Fibroblast of lung (primary cell): ENCODE data around the gene COX8A. TPM values are rescaled to one million over a fixed set of nuclear protein-coding genes. Genes with fewer than 3 reads are reported as not detected.

Experiments used
- DNase-seq, 2 donors: peaks; one replicate each; pipeline versions ENCODE4 v3.0.0 to v3.0.0-alpha.2; 2010; ENCODE audit warnings: low read depth in 2 of 2
- H2AFZ ChIP-seq: 2 replicates; pipeline ENCODE4 v1.5.1; 2012; ENCODE audit warnings: low read length, control low read depth, inconsistent platforms
- H3K27ac ChIP-seq: 2 replicates; pipeline ENCODE4 v1.5.1; 2011; ENCODE audit warnings: low read length, control low read depth; ENCODE audit not compliant: insufficient read depth
- H3K27me3 ChIP-seq: 2 replicates; pipeline ENCODE4 v1.5.1; 2011; ENCODE audit warnings: mild to moderate bottlenecking, low read length; ENCODE audit not compliant: control insufficient read depth, insufficient read depth
- H3K36me3 ChIP-seq: 2 replicates; pipeline ENCODE4 v1.5.1; 2011; ENCODE audit warnings: low read length; ENCODE audit not compliant: control insufficient read depth, insufficient read depth
- H3K4me1 ChIP-seq: 2 replicates; pipeline ENCODE4 v1.5.1; 2011; ENCODE audit warnings: low read length; ENCODE audit not compliant: control insufficient read depth, insufficient read depth; ENCODE audit errors: extremely low read depth
- H3K4me2 ChIP-seq: 2 replicates; pipeline ENCODE4 v1.5.1; 2011; ENCODE audit warnings: low read length, control low read depth; ENCODE audit not compliant: insufficient read depth; ENCODE audit errors: extremely low read depth
- H3K4me3 ChIP-seq, 4 experiments: fragments of 200-600 bp in 1 of 4; sonication (generic) in 1 of 4; replicated peaks in 1 of 4; 2 replicates each; pipeline ENCODE4 v1.5.1; 2011 to 2016; ENCODE audit warnings: low read length in 4 of 4, low read depth in 3 of 4, mild to moderate bottlenecking in 3 of 4, control low read depth in 2 of 4, inconsistent platforms in 1 of 4, mixed read lengths in 1 of 4; ENCODE audit not compliant: insufficient read depth in 1 of 4; ENCODE audit errors: control extremely low read depth in 1 of 4
- H3K79me2 ChIP-seq: 2 replicates; pipeline ENCODE4 v1.5.1; 2012; ENCODE audit warnings: mild to moderate bottlenecking, low read length, inconsistent platforms; ENCODE audit not compliant: control insufficient read depth, insufficient read depth
- H3K9ac ChIP-seq: 2 replicates; pipeline ENCODE4 v1.5.1; 2011; ENCODE audit warnings: mild to moderate bottlenecking, low read length, control low read depth; ENCODE audit not compliant: insufficient read depth
- H3K9me3 ChIP-seq: 2 replicates; pipeline ENCODE4 v1.5.1; 2012; ENCODE audit warnings: low read depth, low read length; ENCODE audit not compliant: control insufficient read depth, insufficient read depth
- H4K20me1 ChIP-seq: 2 replicates; pipeline ENCODE4 v1.5.1; 2011; ENCODE audit warnings: low read length; ENCODE audit not compliant: control insufficient read depth, insufficient read depth; ENCODE audit errors: extremely low read depth
- EZH2 ChIP-seq: IDR thresholded peaks from 2 replicates; pipeline ENCODE4 v1.5.1; 2012; ENCODE audit warnings: low read length, control low read depth, mild to moderate bottlenecking; ENCODE audit errors: missing control alignments
- polyA plus RNA-seq, 2 donors: library from polyadenylated mRNA; depleted of rRNA in 1 of 2; stranded (reverse) in 1 of 2; unstranded in 1 of 2; fragments of >200 nt; gene quantifications; 2 replicates each; pipeline ENCODE4 v1.2.1, GENCODE V29; 2011 to 2012; ENCODE audit warnings: missing spikeins in 1 of 2
- total RNA-seq: library from RNA; depleted of rRNA; stranded (reverse); fragments of >200 nt; gene quantifications from 2 replicates; pipeline ENCODE4 v1.2.1, GENCODE V29; 2014
- TF ChIP-seq, protein P1 (sequence below), 2 donors: IDR thresholded peaks in 1 of 2; conservative IDR thresholded peaks in 1 of 2; 1 replicate in 1 of 2; 2 replicates in 1 of 2; pipeline ENCODE4 v1.5.1; 2011 to 2012; ENCODE audit warnings: low read length in 2 of 2, control low read depth in 1 of 2, inconsistent platforms in 1 of 2, low read depth in 1 of 2, mild to moderate bottlenecking in 1 of 2

COX8A gene
- total and polyA plus RNA-seq, 2 donors (not counting 1 experiment from before 2014, with no cell fraction given): 200 to 409 TPM

DNA sequence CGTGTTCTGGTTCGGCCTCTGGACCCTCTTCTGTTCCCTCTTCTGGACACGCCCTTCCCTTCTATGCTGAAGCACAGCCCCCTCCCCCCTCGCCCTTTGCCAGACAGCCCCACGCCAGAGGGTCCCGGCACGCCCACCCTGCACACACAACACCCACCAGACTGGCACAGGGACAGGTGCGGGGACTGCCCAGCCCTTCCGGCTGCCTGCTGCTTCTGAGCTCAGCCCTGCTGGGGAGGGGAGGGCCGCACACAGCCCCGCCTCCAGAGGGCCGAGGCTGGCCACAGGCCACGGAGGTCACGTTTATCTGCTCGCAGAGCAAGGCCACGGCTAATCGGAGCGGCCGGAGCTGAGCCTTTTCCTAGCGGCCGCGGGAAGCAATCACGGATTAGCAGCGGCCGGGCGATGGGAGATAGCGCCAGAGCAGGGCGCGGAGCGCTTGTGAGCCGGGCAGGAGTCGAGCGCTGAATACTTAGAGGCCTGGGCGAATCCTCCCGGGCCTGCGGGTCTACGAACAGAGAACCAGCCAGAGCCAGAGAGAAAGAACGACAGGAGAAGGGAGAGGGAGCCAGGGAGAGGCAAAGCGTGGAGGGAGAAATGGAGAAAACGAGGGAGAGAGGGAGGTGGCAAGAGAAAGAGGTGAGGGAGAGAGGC is 33.3 kb downstream of the COX8A start:
- Histone ChIP-seq H3K9ac (no peak overlapping the region), H3K4me2 (peak overlapping the region; percentile 83), H2AFZ (peak overlapping the region; percentile 59), H3K9me3 (no peaks in the 10 kb centered on the region), H3K79me2 (no peaks in the 10 kb centered on the region), H3K27ac (no peak overlapping the region), H3K4me3 (peak overlapping the region; percentile 2 to 46 (median 25)), H3K4me1 (peaks cover 7% of the 10 kb centered on the region), H3K36me3 (no peaks in the 10 kb centered on the region), H3K27me3 (no peaks in the 10 kb centered on the region), H4K20me1 (no peaks in the 10 kb centered on the region)
- TF ChIP-seq, protein P1, sequence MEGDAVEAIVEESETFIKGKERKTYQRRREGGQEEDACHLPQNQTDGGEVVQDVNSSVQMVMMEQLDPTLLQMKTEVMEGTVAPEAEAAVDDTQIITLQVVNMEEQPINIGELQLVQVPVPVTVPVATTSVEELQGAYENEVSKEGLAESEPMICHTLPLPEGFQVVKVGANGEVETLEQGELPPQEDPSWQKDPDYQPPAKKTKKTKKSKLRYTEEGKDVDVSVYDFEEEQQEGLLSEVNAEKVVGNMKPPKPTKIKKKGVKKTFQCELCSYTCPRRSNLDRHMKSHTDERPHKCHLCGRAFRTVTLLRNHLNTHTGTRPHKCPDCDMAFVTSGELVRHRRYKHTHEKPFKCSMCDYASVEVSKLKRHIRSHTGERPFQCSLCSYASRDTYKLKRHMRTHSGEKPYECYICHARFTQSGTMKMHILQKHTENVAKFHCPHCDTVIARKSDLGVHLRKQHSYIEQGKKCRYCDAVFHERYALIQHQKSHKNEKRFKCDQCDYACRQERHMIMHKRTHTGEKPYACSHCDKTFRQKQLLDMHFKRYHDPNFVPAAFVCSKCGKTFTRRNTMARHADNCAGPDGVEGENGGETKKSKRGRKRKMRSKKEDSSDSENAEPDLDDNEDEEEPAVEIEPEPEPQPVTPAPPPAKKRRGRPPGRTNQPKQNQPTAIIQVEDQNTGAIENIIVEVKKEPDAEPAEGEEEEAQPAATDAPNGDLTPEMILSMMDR (conservative IDR thresholded peaks at IDR 0.05 in 1 of 2, IDR thresholded peaks at IDR 0.05 in 1 of 2; ENCODE audit: low read depth in 1 of 2, low read length in 2 of 2): peak; percentile 18 to 19
- TF ChIP-seq EZH2: no peak
- peak in 1 of 2 donors; percentile 18 for DNase-seq

- peak overlapping the region in 1 of 4 experiments; percentile 46 for H3K4me3 ChIP-seq
- H3K9me3 ChIP-seq: no peaks in the 10 kb centered on the region
- no peak for DNase-seq
- no peak overlapping the region for H2AFZ ChIP-seq
- H3K79me2 ChIP-seq: no peaks in the 10 kb centered on the region
- peaks cover 7% of the 10 kb centered on the region for H3K4me1 ChIP-seq
- no peaks in the 10 kb centered on the region for H4K20me1 ChIP-seq
- no peaks in the 10 kb centered on the region for H3K27me3 ChIP-seq
- no peak overlapping the region for H3K9ac ChIP-seq
- no peak overlapping the region for H3K27ac ChIP-seq
- H3K4me2 ChIP-seq: peak overlapping the region; percentile 83
- H3K36me3 ChIP-seq: no peaks in the 10 kb centered on the region
- TF ChIP-seq EZH2: no peak
- TF ChIP-seq, protein P1 (conservative IDR thresholded peaks at IDR 0.05 in 1 of 2, IDR thresholded peaks at IDR 0.05 in 1 of 2; ENCODE audit: low read depth in 1 of 2, low read length in 2 of 2): no peak
Measured at GRCh38 chr11:64008283-64008913, 34.0 kb downstream of the COX8A start.

GRCh38 chr11:64008914-64009633 is 34.7 kb downstream of the COX8A start:
- Histone ChIP-seq H3K4me1 (peaks cover 7% of the 10 kb centered on the region), H3K9me3 (no peaks in the 10 kb centered on the region), H3K27me3 (no peaks in the 10 kb centered on the region), H3K9ac (no peak overlapping the region), H3K36me3 (no peaks in the 10 kb centered on the region), H3K27ac (no peak overlapping the region), H2AFZ (no peak overlapping the region), H3K4me3 (no peak overlapping the region), H3K4me2 (no peak overlapping the region), H4K20me1 (no peaks in the 10 kb centered on the region), H3K79me2 (no peaks in the 10 kb centered on the region)
- DNase-seq: no peak
- TF ChIP-seq EZH2: no peak
- TF ChIP-seq, protein P1 (conservative IDR thresholded peaks at IDR 0.05 in 1 of 2, IDR thresholded peaks at IDR 0.05 in 1 of 2; ENCODE audit: low read depth in 1 of 2, low read length in 2 of 2): no peak
